Endothelial cell of umbilical vein (primary cell): ENCODE results near the gene DHRS7B. TPM values are rescaled to one million over a fixed set of nuclear protein-coding genes. Genes with fewer than 3 reads are reported as not detected.
"Not testable (repeated sequence)": the region's sequence is repeated elsewhere in the genome, so short reads cannot be mapped to it uniquely, and the experiment has no call there.

Experiments
- BruUV-seq: library from RNA; stranded (reverse); fragments of 400-500 nt; replicated peaks from 2 replicates; lab custom pipeline; 2021; lab: Mats Ljungman, UMichigan
- CTCF ChIA-PET: fragments of 300-600, 350-600 bp; sonication (Branson Sonifier 250); formaldehyde crosslinking; loops from one replicate; lab custom pipeline; 2021; ENCODE audit warnings: antibody characterized with exemption, inconsistent platforms; lab: Charles Lee
- POLR2A ChIA-PET: fragments of 300-600, 350-600 bp; sonication (Branson Sonifier 250); formaldehyde crosslinking; loops from one replicate; lab custom pipeline; 2021; ENCODE audit warnings: antibody characterized with exemption, inconsistent platforms; lab: Charles Lee
- DNase-seq: peaks from one replicate; pipeline ENCODE4 v3.0.0-alpha.2; 2011; ENCODE audit warnings: low read depth, low spot score
- FAIRE-seq: peaks from 2 replicates; lab custom pipeline; 2011; peaks lifted over from hg19 to GRCh38; lab: Jason Lieb, UNC
- H2AFZ ChIP-seq: 2 replicates; pipeline ENCODE4 v1.6.0; 2012; ENCODE audit warnings: low read depth, low read length, control low read depth, inconsistent platforms
- H3K27ac ChIP-seq: 2 replicates; pipeline ENCODE4 v1.5.1; 2011; ENCODE audit warnings: low read depth, mild to moderate bottlenecking, control low read depth, low read length, moderate library complexity; ENCODE audit not compliant: insufficient read depth
- H3K27me3 ChIP-seq, 2 experiments: 2 replicates each; pipeline versions ENCODE4 v1.6.0 to v1.6.1; 2011; ENCODE audit warnings: low read length in 2 of 2, mixed read lengths in 1 of 2; ENCODE audit not compliant: control insufficient read depth in 2 of 2, insufficient read depth in 2 of 2
- H3K36me3 ChIP-seq, 2 experiments: 2 replicates in 1 of 2; 3 replicates in 1 of 2; pipeline ENCODE4 v1.5.1; 2011; ENCODE audit warnings: low read length in 2 of 2, mild to moderate bottlenecking in 1 of 2, moderate library complexity in 1 of 2; ENCODE audit not compliant: control insufficient read depth in 2 of 2, insufficient read depth in 2 of 2; ENCODE audit errors: extremely low read depth in 1 of 2
- H3K4me1 ChIP-seq: 3 replicates; pipeline ENCODE4 v1.5.1; 2011; ENCODE audit warnings: mild to moderate bottlenecking, low read length; ENCODE audit not compliant: control insufficient read depth, insufficient read depth; ENCODE audit errors: extremely low read depth
- H3K4me2 ChIP-seq: 2 replicates; pipeline ENCODE4 v1.6.1; 2011; ENCODE audit warnings: low read length, control low read depth, mixed read lengths; ENCODE audit not compliant: insufficient read depth
- H3K4me3 ChIP-seq, 3 experiments: fragments of 200-600 bp in 1 of 3; sonication (generic), shearing (Covaris generic) in 1 of 3; replicated peaks in 1 of 3; 2 replicates each; pipeline ENCODE4 v1.5.1; 2011 to 2016; ENCODE audit warnings: control low read depth in 3 of 3, low read length in 3 of 3, mild to moderate bottlenecking in 2 of 3, inconsistent platforms in 1 of 3, low read depth in 1 of 3, moderate library complexity in 1 of 3; ENCODE audit not compliant: insufficient read depth in 1 of 3
- H3K79me2 ChIP-seq: 2 replicates; pipeline ENCODE4 v1.6.0; 2012; ENCODE audit warnings: low read length, inconsistent platforms; ENCODE audit not compliant: control insufficient read depth, insufficient read depth
- H3K9ac ChIP-seq: replicated peaks from 2 replicates; pipeline ENCODE3; 2011; ENCODE audit warnings: low read length, control low read depth; ENCODE audit not compliant: insufficient read depth; ENCODE audit errors: extremely low read depth
- H3K9me1 ChIP-seq: replicated peaks from 3 replicates; pipeline ENCODE4 v1.6.0; 2011; ENCODE audit warnings: mild to moderate bottlenecking, low read length; ENCODE audit not compliant: control insufficient read depth, insufficient read depth; ENCODE audit errors: extremely low read depth
- H3K9me3 ChIP-seq: replicated peaks from 2 replicates; pipeline ENCODE4 v1.5.1; 2012; ENCODE audit warnings: low read length, inconsistent platforms; ENCODE audit not compliant: control insufficient read depth, insufficient read depth
- H4K20me1 ChIP-seq: replicated peaks from 2 replicates; pipeline ENCODE3; 2011; ENCODE audit warnings: mild to moderate bottlenecking, low read length; ENCODE audit not compliant: control insufficient read depth, insufficient read depth; ENCODE audit errors: extremely low read depth
- EZH2 ChIP-seq: IDR thresholded peaks from 2 replicates; pipeline ENCODE4 v1.6.1; 2012; ENCODE audit warnings: borderline replicate concordance, low read depth, mild to moderate bottlenecking, moderate library complexity, low read length, inconsistent platforms; ENCODE audit not compliant: severe bottlenecking
- FOS ChIP-seq: IDR thresholded peaks from 2 replicates; pipeline ENCODE4 v1.6.1; 2011; ENCODE audit warnings: mild to moderate bottlenecking, low read length, moderate library complexity, borderline replicate concordance; ENCODE audit not compliant: insufficient read depth
- GATA2 ChIP-seq: IDR thresholded peaks from 2 replicates; pipeline ENCODE4 v1.7.0; 2011; ENCODE audit warnings: low read depth, mild to moderate bottlenecking, moderate library complexity, mixed read lengths, low read length; ENCODE audit not compliant: insufficient read length, insufficient read depth
- JUN ChIP-seq: IDR thresholded peaks from 2 replicates; pipeline ENCODE4 v1.6.1; 2011; ENCODE audit warnings: borderline replicate concordance, low read depth; ENCODE audit not compliant: insufficient read length, insufficient read depth
- MYC ChIP-seq: IDR thresholded peaks from one replicate; pipeline ENCODE4 v1.6.1; 2011; ENCODE audit warnings: mild to moderate bottlenecking, low read depth, low read length
- POLR2A ChIP-seq: IDR thresholded peaks from 2 replicates; pipeline ENCODE4 v1.6.1; 2012; ENCODE audit warnings: low read depth, mild to moderate bottlenecking, control low read depth, low read length
- POLR2AphosphoS5 ChIP-seq: IDR thresholded peaks from 2 replicates; pipeline ENCODE4 v1.6.1; 2012; ENCODE audit warnings: low read depth, mild to moderate bottlenecking, control low read depth, low read length, moderate library complexity; ENCODE audit not compliant: insufficient read depth
- dilution Hi-C: fragments of 300-500 bp; cut with MboI; formaldehyde crosslinking; loops from one replicate; pipeline ENCODE4 v1.15.0; 2019; ENCODE audit warnings: low sequenced_read_pairs; ENCODE audit not compliant: extremely low pct_ligation_motif_present
- intact Hi-C: fragments of 100-400 bp; cut with micrococcal nuclease; formaldehyde crosslinking; loops from one replicate; pipeline ENCODE4 v1.10.0; 2022
- polyA plus RNA-seq, 4 experiments: library from polyadenylated mRNA; depleted of rRNA in 3 of 4; stranded (reverse) in 3 of 4; unstranded in 1 of 4; fragments of >200 nt; gene quantifications; 2 replicates each; pipeline versions ENCODE4 v1.2.1 to v1.2.3, GENCODE V29; 2011 to 2012; ENCODE audit warnings: missing spikeins in 1 of 4
- total RNA-seq: library from RNA; stranded (reverse); gene quantifications from 2 replicates; pipeline ENCODE4 v1.2.3, GENCODE V29; 2021
- TF ChIP-seq, protein P1 (sequence below): IDR thresholded peaks from 2 replicates; pipeline ENCODE4 v1.6.1; 2011; ENCODE audit not compliant: insufficient read depth, insufficient read length
- TF ChIP-seq, protein P2 (sequence below), 2 donors: IDR thresholded peaks; 1 replicate in 1 of 2; 2 replicates in 1 of 2; pipeline ENCODE4 v1.5.1; 2011; ENCODE audit warnings: low read length in 2 of 2, mild to moderate bottlenecking in 2 of 2, moderate library complexity in 2 of 2, control low read depth in 1 of 2, inconsistent platforms in 1 of 2, low read depth in 1 of 2; ENCODE audit not compliant: insufficient read depth in 1 of 2; ENCODE audit errors: extremely low read depth in 1 of 2

Gene DHRS7B
- total and polyA plus RNA-seq, 2 donors (not counting 3 experiments of a cell fraction or from before 2014, with no cell fraction given): 14.0 to 28.1 TPM

DNA sequence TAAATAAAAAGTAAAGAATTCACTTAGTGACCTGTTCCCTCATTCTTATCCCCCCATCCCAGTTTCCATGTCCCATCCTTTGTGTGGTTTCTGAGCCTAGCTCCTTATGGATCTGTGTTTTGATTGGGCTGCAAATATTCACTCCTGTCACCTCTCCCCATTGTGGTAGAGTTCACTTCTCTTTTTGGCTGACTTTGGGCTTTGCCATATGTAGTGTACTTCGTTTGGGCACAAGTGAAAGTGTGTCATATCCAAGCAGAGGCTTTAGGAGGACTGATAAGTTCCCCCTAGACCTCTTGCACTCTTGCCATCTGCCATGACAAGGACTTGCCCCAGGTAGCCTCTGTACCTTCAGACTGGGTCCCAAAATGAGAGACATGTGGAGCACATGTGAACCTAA, 13.0 kb upstream of the DHRS7B start:
- dilution Hi-C loops (no loop called here), intact Hi-C loops (no loop called here)
- TF ChIP-seq POLR2AphosphoS5 (no peak), JUN (no peak), FOS (no peak), MYC (no peak), POLR2A (no peak), EZH2 (no peak), GATA2 (no peak)
- TF ChIP-seq, protein P1, sequence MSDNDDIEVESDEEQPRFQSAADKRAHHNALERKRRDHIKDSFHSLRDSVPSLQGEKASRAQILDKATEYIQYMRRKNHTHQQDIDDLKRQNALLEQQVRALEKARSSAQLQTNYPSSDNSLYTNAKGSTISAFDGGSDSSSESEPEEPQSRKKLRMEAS: no peak
- TF ChIP-seq, protein P2, sequence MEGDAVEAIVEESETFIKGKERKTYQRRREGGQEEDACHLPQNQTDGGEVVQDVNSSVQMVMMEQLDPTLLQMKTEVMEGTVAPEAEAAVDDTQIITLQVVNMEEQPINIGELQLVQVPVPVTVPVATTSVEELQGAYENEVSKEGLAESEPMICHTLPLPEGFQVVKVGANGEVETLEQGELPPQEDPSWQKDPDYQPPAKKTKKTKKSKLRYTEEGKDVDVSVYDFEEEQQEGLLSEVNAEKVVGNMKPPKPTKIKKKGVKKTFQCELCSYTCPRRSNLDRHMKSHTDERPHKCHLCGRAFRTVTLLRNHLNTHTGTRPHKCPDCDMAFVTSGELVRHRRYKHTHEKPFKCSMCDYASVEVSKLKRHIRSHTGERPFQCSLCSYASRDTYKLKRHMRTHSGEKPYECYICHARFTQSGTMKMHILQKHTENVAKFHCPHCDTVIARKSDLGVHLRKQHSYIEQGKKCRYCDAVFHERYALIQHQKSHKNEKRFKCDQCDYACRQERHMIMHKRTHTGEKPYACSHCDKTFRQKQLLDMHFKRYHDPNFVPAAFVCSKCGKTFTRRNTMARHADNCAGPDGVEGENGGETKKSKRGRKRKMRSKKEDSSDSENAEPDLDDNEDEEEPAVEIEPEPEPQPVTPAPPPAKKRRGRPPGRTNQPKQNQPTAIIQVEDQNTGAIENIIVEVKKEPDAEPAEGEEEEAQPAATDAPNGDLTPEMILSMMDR (IDR thresholded peaks at IDR 0.05; ENCODE audit: extremely low read depth in 1 of 2, insufficient read depth in 1 of 2, low read depth in 1 of 2, low read length in 2 of 2): no peak
- Histone ChIP-seq H3K9me3 (no peaks in the 10 kb centered on the region), H3K4me2 (no peak overlapping the region), H3K9ac (no peak overlapping the region), H3K79me2 (no peaks in the 10 kb centered on the region), H3K27me3 (peaks cover 2 to 10% of the 10 kb centered on the region in 2 experiments), H3K4me3 (no peak overlapping the region), H3K36me3 (no peaks in the 10 kb centered on the region), H4K20me1 (no peaks in the 10 kb centered on the region), H3K27ac (no peak overlapping the region), H2AFZ (no peak overlapping the region), H3K4me1 (no peaks in the 10 kb centered on the region), H3K9me1 (no peaks in the 10 kb centered on the region)
- FAIRE-seq: no peak
- DNase-seq: no peak
- BruUV-seq: no TSS peak
- ChIA-PET POLR2A (no interaction called here), CTCF (no interaction called here)

DNA sequence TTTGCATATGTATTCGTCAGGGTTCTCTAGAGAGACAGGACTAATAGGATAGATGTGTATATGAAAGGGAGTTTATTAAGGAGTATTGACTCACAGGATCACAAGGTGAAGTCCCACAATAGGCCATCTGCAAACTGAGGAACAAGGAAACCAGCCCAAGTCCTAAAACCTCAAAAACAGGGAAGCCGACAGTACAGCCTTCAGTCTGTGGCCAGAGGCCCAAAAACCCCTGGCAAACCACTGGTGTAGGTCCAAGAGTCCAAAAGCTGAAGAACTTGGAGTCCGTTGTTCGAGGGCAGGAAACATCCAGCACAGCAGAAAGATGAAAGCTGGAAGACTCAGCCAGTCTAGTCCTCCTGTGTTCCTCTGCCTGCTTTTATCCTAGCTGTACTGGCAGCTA, 12.0 kb upstream of the DHRS7B start:
- dilution Hi-C loops, H3K27me3 ChIP-seq, H3K36me3 ChIP-seq, H3K9me3 ChIP-seq, H3K4me2 ChIP-seq, H3K79me2 ChIP-seq, CTCF ChIA-PET, H4K20me1 ChIP-seq, H3K9ac ChIP-seq, H3K4me3 ChIP-seq, H3K27ac ChIP-seq, DNase-seq, H3K4me1 ChIP-seq, H3K9me1 ChIP-seq, BruUV-seq, POLR2A ChIA-PET, H2AFZ ChIP-seq, intact Hi-C loops, FAIRE-seq: not testable (repeated sequence)
